Measurements from ENCODE around the gene PLSCR2.

Gene PLSCR2

DNA sequence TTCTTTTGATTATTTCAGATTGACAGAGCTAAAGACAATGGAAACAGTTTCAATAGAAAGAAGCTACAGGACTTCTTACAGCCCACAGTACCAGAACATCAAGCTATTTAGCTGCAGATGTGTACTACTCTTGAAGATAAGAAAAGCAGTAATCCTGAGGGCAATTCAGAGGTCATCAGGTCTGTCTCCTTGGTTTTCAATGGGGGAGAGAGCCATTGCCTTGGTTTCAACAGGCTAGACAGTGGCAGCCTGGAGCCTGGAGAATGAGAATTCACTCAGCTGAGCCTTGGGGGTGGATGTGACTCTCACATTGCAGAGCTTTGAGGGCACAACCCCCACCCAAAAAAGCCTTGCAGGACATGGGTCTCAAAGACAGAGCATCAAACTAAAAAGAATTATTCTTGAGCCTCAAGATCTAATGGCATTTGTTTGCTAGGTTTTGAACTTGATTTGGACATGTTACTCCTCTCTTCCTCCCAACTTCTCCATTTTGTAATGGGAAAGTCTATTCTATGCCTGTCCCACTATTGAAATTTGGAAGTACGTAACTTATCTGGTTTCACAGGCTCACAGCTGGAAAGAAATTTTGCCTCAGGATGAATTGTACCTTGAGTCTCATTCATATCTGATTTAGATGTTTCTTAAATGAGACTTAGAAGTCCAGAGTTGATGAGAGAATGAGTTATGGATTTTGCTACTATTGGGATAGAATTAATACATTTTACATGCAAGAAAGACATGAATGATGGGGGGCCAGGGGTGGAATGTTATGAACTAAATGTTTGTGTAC, 38.2 kb upstream of the PLSCR2 start:
- no peak for DNase-seq (ENCODE audit: low read depth)
- H3K4me3 ChIP-seq (ENCODE audit: low read depth, low read length) = no peak overlapping the region
- TF ChIP-seq, protein P1, sequence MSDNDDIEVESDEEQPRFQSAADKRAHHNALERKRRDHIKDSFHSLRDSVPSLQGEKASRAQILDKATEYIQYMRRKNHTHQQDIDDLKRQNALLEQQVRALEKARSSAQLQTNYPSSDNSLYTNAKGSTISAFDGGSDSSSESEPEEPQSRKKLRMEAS (IDR thresholded peaks at IDR 0.05; ENCODE audit: low read depth, low read length) = no peak
- TF ChIP-seq POLR2A (IDR thresholded peaks at IDR 0.05; ENCODE audit: extremely low read depth, insufficient read length) = no peak
- no peak for TF ChIP-seq MYC (IDR thresholded peaks at IDR 0.05; ENCODE audit: low read depth, low read length)
- TF ChIP-seq, protein P2, sequence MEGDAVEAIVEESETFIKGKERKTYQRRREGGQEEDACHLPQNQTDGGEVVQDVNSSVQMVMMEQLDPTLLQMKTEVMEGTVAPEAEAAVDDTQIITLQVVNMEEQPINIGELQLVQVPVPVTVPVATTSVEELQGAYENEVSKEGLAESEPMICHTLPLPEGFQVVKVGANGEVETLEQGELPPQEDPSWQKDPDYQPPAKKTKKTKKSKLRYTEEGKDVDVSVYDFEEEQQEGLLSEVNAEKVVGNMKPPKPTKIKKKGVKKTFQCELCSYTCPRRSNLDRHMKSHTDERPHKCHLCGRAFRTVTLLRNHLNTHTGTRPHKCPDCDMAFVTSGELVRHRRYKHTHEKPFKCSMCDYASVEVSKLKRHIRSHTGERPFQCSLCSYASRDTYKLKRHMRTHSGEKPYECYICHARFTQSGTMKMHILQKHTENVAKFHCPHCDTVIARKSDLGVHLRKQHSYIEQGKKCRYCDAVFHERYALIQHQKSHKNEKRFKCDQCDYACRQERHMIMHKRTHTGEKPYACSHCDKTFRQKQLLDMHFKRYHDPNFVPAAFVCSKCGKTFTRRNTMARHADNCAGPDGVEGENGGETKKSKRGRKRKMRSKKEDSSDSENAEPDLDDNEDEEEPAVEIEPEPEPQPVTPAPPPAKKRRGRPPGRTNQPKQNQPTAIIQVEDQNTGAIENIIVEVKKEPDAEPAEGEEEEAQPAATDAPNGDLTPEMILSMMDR (IDR thresholded peaks at IDR 0.05; ENCODE audit: low read depth, low read length) = no peak

DNA sequence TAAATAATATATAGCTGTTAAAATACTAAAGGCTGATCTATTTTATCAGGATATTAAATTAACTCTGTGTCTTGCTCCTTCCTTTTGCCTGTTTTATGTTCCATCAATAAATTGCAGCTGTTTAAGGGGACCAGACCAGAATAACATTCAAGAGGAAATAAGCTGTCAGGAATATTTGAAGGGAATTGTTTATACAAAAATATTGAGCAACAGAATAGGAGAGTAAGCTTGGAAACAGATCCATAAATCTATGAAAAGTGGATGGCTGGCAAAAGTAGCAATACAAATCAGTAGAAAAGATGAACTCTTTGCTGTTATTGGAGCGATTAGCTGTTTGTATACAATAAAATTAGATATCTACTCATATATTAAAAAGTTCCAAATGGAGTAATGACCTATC, 36.2 kb upstream of the PLSCR2 start:
- no peak overlapping the region for H3K4me3 ChIP-seq (ENCODE audit: low read depth, low read length)
- TF ChIP-seq, protein P2 (IDR thresholded peaks at IDR 0.05; ENCODE audit: low read depth, low read length) = no peak
- TF ChIP-seq, protein P1 (IDR thresholded peaks at IDR 0.05; ENCODE audit: low read depth, low read length) = no peak
- TF ChIP-seq MYC (IDR thresholded peaks at IDR 0.05; ENCODE audit: low read depth, low read length) (no peak), POLR2A (IDR thresholded peaks at IDR 0.05; ENCODE audit: extremely low read depth, insufficient read length) (no peak)
- no peak for DNase-seq (ENCODE audit: low read depth)

DNA sequence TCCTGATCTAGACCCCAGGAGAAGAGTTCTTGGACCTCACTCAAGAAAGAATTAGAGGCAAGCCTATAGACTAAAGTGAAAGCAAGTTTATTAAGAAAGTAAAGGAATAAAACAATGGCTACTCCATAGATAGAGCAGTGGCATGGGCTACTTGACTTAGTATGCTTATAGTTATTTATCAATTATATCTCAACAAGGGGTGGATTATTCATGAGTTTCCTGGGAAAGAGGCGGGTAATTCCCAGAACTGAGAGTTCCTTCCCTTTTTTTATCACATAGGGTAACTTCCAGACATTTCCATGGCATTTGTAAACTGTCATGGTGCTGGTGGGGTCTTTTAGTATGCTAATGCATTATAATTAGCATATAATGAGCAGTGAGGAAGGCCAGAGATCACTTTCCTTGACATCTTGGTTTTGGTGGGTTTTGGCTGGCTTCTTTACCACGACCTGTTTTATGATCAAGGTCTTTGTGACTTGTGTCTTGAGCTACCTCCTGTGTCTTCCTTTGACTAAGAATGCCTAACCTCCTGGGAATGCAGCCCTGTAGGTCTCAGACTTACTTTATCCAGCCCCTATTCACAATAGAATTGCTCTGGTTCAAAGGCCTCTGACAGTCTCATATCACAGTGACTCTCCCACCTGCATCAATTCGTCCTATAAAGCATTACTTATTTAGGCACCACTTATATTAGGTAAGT, 35.3 kb upstream of the PLSCR2 start:
- H3K4me3 ChIP-seq (ENCODE audit: low read depth, low read length) = no peak overlapping the region
- no peak for DNase-seq (ENCODE audit: low read depth)
- TF ChIP-seq, protein P1 (IDR thresholded peaks at IDR 0.05; ENCODE audit: low read depth, low read length) = no peak
- TF ChIP-seq, protein P2 (IDR thresholded peaks at IDR 0.05; ENCODE audit: low read depth, low read length) = no peak
- no peak for TF ChIP-seq POLR2A (IDR thresholded peaks at IDR 0.05; ENCODE audit: extremely low read depth, insufficient read length)
- no peak for TF ChIP-seq MYC (IDR thresholded peaks at IDR 0.05; ENCODE audit: low read depth, low read length)

DNA sequence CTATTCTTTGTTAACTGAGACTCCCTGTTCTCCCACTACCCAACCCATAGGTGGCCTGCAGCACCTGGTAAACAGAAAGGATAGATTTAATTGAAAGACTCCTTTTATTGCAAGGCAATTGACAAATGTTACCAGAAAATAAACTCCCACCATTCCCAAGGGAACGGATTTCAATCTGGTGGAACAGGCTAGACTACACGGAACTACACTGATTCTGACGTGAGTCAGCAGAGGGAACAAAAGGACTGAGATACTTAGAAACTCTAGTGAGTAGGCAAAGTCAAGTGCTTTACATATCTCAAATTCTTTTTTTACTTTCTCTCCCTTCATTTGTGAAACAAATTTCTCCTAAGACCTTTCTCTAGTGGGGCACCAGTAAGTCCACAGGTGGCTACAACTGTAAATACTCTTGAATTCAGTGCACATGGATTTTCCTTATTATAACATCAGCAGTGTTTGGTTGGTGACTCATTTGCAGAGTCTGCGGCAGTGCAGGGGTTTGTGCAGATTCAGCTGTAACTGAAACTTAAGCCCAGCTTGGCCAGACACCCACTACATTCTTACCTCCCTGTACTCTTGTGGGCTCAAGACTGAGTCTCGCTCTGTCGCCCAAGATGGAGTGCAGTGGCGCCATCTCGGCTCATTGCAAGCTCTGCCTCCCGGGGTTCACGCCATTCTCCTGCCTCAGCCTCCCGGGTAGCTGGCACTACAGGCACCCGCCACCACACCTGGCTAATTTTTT, 34.3 kb upstream of the PLSCR2 start:
- DNase-seq (ENCODE audit: low read depth) = peak; percentile 2
- no peak overlapping the region for H3K4me3 ChIP-seq (ENCODE audit: low read depth, low read length)
- TF ChIP-seq POLR2A (IDR thresholded peaks at IDR 0.05; ENCODE audit: extremely low read depth, insufficient read length) (no peak), MYC (IDR thresholded peaks at IDR 0.05; ENCODE audit: low read depth, low read length) (no peak)
- TF ChIP-seq, protein P2 (IDR thresholded peaks at IDR 0.05; ENCODE audit: low read depth, low read length) = no peak
- TF ChIP-seq, protein P1 (IDR thresholded peaks at IDR 0.05; ENCODE audit: low read depth, low read length) = no peak

DNA sequence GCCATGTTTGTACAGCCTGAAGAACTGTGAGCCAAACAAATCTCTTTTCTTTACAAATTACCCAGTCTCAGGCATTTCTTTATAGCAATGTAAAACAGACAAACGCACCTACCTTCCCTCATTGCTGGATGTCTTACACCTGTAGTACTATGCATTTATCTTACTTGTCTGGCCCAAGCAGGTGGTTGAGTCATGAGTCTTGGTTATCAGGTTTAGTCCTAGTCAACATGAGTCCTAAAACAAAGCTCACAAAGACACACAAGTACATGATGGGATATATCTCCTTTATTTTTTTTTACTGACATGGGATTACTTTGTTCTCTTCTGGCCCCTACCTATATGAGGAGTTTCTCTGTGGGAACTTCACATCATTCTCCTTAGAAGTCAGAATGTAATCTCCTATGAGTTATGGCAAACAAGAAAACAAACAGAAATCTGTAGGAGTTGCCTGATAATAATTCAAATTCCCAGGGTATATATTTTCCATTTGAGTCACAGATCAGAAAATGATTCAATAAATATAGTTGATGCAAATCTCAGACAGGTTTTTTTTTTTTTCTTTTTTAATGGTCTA, 33.6 kb upstream of the PLSCR2 start:
- no peak for DNase-seq (ENCODE audit: low read depth)

More for the DNA sequence above, 33.6 kb upstream of the PLSCR2 start:
- TF ChIP-seq MYC (IDR thresholded peaks at IDR 0.05; ENCODE audit: low read depth, low read length) = no peak
- TF ChIP-seq, protein P2 (IDR thresholded peaks at IDR 0.05; ENCODE audit: low read depth, low read length) = no peak
- TF ChIP-seq POLR2A (IDR thresholded peaks at IDR 0.05; ENCODE audit: extremely low read depth, insufficient read length) = no peak
- no peak overlapping the region for H3K4me3 ChIP-seq (ENCODE audit: low read depth, low read length)

Measured in NB4 (cell line).